Measurements from ENCODE around the gene ATXN1.

- TF ChIP-seq MAFF (IDR thresholded peaks at IDR 0.05; ENCODE audit: low read depth, low read length) (no peak), ZNF639 (CRISPR knock-in tag; conservative IDR thresholded peaks at IDR 0.05) (no peak), CEBPB (IDR thresholded peaks at IDR 0.05; ENCODE audit: borderline replicate concordance, low read depth, low read length) (no peak), FOXA1 (IDR thresholded peaks at IDR 0.05) (no peak), FOXA1 (CRISPR knock-in tag; IDR thresholded peaks at IDR 0.05) (no peak)
- TF ChIP-seq, protein P1, sequence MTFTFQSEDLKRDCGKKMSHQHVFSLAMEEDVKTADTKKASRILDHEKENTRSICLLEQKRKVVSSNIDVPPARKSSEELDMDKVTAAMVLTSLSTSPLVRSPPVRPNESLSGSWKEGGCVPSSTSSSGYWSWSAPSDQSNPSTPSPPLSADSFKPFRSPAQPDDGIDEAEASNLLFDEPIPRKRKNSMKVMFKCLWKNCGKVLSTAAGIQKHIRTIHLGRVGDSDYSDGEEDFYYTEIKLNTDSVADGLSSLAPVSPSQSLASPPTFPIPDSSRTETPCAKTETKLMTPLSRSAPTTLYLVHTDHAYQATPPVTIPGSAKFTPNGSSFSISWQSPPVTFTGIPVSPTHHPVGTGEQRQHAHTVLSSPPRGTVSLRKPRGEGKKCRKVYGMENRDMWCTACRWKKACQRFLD (CRISPR knock-in tag; IDR thresholded peaks at IDR 0.05; ENCODE audit: borderline replicate concordance), result no peak
Observed at GRCh38 chr6:16804546-16805242, 43.4 kb upstream of the ATXN1 start.
